OCI-LY1 (cell line): ENCODE results near the gene ZNF329.

ENCODE experiments used
- EZH2 ChIP-seq: fragments of 200-600 bp; sonication (generic), shearing (Covaris generic); IDR thresholded peaks from 2 replicates; pipeline ENCODE4 v1.8.0; 2017; ENCODE audit warnings: borderline replicate concordance, mixed run types, mild to moderate bottlenecking, antibody characterized with exemption, low read length, moderate library complexity, mixed read lengths
- TF ChIP-seq, protein P1 (sequence below): fragments of 200-600 bp; sonication (generic), shearing (Covaris generic); IDR thresholded peaks from 2 replicates; pipeline ENCODE4 v1.5.1; 2017; ENCODE audit warnings: mild to moderate bottlenecking, antibody characterized with exemption, low read length, moderate library complexity, mixed read lengths

DNA sequence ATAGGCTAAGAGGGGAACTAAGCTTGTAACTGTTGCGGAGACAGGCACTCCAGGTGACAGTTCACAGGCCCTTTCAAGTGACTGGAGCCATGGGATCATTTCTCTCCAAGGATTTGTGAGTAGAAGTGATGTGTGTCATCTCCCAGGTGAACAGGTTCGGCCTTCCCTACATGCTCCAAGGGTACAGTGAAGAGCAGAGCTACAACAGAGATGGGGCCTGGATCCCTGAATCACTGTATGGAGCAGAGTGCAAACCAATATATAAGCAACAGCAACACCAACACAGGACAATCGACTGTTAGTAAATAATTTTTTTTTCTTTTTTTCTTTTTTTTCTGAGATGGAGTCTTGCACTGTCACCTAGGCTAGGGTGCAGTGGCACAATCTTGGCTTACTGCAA, 67.6 kb downstream of the ZNF329 start:
- TF ChIP-seq, protein P1, sequence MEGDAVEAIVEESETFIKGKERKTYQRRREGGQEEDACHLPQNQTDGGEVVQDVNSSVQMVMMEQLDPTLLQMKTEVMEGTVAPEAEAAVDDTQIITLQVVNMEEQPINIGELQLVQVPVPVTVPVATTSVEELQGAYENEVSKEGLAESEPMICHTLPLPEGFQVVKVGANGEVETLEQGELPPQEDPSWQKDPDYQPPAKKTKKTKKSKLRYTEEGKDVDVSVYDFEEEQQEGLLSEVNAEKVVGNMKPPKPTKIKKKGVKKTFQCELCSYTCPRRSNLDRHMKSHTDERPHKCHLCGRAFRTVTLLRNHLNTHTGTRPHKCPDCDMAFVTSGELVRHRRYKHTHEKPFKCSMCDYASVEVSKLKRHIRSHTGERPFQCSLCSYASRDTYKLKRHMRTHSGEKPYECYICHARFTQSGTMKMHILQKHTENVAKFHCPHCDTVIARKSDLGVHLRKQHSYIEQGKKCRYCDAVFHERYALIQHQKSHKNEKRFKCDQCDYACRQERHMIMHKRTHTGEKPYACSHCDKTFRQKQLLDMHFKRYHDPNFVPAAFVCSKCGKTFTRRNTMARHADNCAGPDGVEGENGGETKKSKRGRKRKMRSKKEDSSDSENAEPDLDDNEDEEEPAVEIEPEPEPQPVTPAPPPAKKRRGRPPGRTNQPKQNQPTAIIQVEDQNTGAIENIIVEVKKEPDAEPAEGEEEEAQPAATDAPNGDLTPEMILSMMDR, result no peak
- no peak for TF ChIP-seq EZH2
